ENCODE results near the gene CCDC63.

Gene CCDC63

GRCh38 chr12:110858848-110859247, 12.1 kb downstream of the CCDC63 start:
- no peak overlapping the region for H3K4me3 ChIP-seq (ENCODE audit: low read depth, low read length)
- no peak for TF ChIP-seq CTCF (IDR thresholded peaks at IDR 0.05; ENCODE audit: insufficient read depth, low read depth, low read length, missing control alignments)
- DNase-seq (ENCODE audit: low read depth): no peak

GRCh38 chr12:110860833-110861296, 14.1 kb downstream of the CCDC63 start:
- no peak for TF ChIP-seq CTCF (IDR thresholded peaks at IDR 0.05; ENCODE audit: insufficient read depth, low read depth, low read length, missing control alignments)
- H3K4me3 ChIP-seq (ENCODE audit: low read depth, low read length): no peak overlapping the region
- no peak for DNase-seq (ENCODE audit: low read depth)

GRCh38 chr12:110861729-110862128, 14.9 kb downstream of the CCDC63 start:
- peak; percentile 25 for TF ChIP-seq CTCF (IDR thresholded peaks at IDR 0.05; ENCODE audit: insufficient read depth, low read depth, low read length, missing control alignments)
- DNase-seq (ENCODE audit: low read depth): no peak
- H3K4me3 ChIP-seq (ENCODE audit: low read depth, low read length): no peak overlapping the region

- TF ChIP-seq CTCF (IDR thresholded peaks at IDR 0.05; ENCODE audit: insufficient read depth, low read depth, low read length, missing control alignments): no peak
- no peak overlapping the region for H3K4me3 ChIP-seq (ENCODE audit: low read depth, low read length)
- DNase-seq (ENCODE audit: low read depth): no peak
These were observed 15.5 kb downstream of the CCDC63 start for GRCh38 chr12:110862329-110862728.

GRCh38 chr12:110863161-110863560, 16.4 kb downstream of the CCDC63 start:
- TF ChIP-seq CTCF (IDR thresholded peaks at IDR 0.05; ENCODE audit: insufficient read depth, low read depth, low read length, missing control alignments): no peak
- no peak overlapping the region for H3K4me3 ChIP-seq (ENCODE audit: low read depth, low read length)
- DNase-seq (ENCODE audit: low read depth): no peak

GRCh38 chr12:110865521-110865920, 18.7 kb downstream of the CCDC63 start:
- no peak for DNase-seq (ENCODE audit: low read depth)
- H3K4me3 ChIP-seq (ENCODE audit: low read depth, low read length): no peak overlapping the region
- no peak for TF ChIP-seq CTCF (IDR thresholded peaks at IDR 0.05; ENCODE audit: insufficient read depth, low read depth, low read length, missing control alignments)

GRCh38 chr12:110869026-110869425, 22.2 kb downstream of the CCDC63 start:
- no peak overlapping the region for H3K4me3 ChIP-seq (ENCODE audit: low read depth, low read length)
- no peak for TF ChIP-seq CTCF (IDR thresholded peaks at IDR 0.05; ENCODE audit: insufficient read depth, low read depth, low read length, missing control alignments)
- DNase-seq (ENCODE audit: low read depth): no peak
